Activated CD8-positive, alpha-beta memory T cell treated with anti-CD3 and anti-CD28 coated beads, Interleukin-2, amount 50 U/mL, for 4 hours (primary cell): Measurements from ENCODE around the gene MYOG.

Experiments used
- DNase-seq: peaks from one replicate; pipeline ENCODE4 v3.0.0-alpha.2; 2020

The MYOG gene

GRCh38 chr1:203117611-203118575 is 32.1 kb upstream of the MYOG start:
- DNase-seq = no peak

DNA sequence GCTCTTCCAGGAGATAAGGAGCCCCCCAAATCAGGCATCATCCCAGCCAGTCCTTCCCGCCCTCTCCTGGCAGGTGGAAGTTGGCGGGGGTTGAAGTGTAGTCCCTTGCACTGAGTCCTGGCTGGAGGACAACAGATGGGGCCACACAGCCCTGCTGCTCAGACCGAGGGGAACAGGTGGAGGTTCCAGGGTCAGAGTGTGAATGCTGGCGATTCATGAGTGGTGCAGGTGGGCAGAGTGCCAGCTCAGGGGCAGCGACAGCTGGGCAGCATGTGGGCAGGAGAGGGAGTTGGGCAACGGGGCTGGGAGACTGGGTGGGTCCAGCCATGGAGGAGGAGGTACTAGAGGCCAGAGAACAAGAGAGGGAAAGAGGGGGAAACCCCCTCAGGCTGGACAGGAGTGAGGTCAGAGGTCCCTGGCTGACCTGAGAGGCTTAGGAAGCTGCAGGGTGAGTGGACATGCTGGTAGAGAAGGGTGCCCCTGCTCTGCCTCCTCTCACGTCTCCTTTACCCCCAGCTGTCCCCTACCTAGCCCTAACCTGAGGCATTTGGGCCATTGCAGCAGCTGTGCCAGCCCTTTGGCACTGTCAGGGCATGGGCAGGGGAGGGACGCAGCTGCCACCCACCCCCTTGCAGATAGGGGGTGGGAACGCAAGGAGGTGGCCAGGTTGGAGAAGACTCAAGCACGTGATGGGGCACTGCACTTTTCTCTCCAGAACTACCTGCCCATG is 30.4 kb upstream of the MYOG start:
- no peak for DNase-seq

- no peak for DNase-seq
Measured at GRCh38 chr1:203114202-203114601, 28.4 kb upstream of the MYOG start.

DNA sequence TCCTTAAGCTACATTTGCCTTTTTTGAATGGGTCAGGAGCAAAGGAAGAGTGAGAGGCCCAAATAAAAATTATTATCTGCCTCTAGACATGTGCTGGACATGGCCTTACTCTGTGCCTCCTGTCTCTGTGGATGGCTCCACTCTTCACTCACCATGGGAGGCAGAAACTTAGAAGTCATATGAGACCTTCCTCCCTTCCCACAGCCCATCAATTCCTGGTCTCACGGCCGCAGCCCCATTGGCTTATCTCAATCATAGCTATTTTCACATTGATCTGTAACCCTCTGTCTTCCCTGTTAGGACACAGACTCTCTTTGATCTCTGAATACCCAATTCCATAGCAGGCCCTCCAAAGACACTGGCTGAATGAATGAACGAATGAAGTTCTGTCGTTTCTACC is 27.5 kb upstream of the MYOG start:
- DNase-seq = no peak

GRCh38 chr1:203112475-203112874 is 26.7 kb upstream of the MYOG start:
- no peak for DNase-seq

- DNase-seq = no peak
Measured at GRCh38 chr1:203104789-203105390, 19.1 kb upstream of the MYOG start.

DNA sequence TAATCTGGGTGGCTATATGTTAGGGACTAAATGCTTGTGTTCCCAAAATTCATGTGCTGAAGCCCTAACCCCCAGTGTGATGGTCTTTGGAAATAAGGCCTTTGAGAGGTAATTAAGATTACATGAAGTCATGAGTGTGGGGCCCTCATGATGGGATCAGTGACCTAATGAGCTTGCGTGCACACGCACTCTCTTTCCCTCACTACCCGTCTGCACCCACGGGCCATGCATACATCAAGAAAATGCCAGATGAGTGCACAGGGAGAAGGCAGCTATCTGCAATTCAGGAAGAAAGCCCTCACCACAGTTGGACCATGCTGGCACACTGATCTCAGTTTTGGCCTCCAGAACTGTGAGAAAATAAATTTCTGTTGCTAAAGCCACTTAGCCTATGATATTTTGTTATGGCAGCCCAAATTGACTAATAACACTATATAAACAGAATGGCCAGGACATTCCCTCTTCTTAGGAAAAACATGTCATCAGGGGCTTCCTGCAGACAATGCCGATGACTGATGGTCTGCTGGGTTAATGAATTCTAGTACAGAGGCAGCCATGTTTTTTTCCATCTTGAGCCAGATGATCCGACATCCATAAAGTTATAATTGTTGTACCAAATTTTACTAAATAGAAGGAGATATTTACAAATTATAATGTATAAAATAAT is 18.1 kb upstream of the MYOG start:
- DNase-seq = no peak

GRCh38 chr1:203103216-203103615 is 17.4 kb upstream of the MYOG start:
- DNase-seq = no peak

- DNase-seq = no peak
Measured at GRCh38 chr1:203101813-203102634, 16.2 kb upstream of the MYOG start.

DNA sequence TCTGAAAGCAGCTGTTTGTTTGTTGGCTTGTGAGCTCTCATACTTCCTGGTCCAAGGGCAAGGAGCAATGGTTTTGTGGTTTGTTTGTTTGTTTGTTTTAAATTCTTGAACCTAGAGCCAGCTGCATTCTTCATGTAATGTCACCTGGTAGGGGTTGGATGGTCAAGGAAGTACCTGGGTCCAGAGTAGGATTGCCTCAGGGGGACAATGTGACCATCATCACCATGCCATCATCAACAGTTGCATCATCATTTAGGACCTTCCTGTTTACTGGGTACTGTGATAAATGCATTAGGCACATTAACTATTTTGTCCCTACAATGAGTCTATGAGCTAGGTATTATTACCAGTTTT is 14.7 kb upstream of the MYOG start:
- DNase-seq = no peak

DNA sequence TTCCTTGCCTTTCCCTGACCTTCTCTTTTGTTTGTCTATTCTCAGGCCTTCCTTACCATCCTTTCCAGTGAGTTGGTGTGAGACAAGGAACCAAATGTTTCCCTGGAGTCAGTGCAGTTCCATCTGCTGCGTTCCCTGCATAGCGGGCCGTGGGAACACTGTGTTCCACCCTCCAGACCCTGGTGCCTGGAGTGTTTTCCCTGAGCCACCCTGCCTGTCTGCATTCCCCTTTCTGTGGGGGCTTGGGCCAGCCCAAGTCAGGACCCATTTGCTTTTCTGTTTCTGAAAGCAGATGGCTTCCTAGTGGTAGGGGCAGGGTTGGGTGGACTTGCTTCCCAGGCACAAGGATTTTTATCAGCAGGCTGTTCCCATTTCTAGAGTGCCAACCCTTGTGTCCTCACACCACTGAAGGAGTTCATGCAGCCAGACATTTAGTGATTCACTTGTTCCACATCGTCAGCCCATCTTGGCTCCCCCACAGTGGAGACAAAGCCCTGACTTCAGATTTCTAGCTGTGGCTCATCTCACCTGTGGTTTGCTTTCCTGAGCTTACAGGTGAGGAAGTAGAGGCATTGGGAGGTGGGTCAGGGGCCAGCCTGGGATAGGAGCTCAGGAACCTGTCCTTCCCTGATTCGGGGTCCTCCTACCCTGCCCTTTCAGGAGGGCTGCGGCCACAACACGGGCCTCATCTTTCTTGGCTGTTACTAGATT is 14.1 kb upstream of the MYOG start:
- DNase-seq = no peak

DNA sequence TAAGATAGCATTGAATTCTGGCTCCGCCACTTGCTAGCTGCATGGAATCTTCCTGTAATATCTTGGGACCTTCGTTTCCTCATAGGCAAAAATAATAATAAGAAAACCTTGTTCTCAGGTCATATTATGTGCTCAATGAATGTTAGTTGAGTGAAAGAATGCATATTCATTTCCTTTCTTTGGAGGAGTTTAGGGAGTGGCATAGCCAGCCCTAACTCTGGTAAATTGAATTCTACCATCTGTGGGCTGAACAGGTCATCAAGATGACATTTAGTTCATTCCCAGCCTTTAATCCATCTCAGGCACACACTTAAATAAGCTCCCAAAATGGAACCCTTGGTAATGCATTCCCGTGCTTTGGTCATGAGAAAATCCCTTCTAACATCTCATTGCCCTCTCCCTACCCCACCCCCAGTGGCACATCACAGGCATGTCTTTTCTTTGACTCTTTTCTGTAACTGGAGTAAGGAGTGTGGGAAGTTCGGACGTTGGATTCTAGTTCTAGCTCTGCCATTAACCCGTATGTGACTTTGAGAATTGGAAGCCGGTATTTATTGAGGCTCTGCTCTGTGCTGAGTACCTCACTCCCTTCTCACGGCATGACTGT is 13.2 kb upstream of the MYOG start:
- DNase-seq = no peak

- no peak for DNase-seq
Measured at GRCh38 chr1:203098445-203098844, 12.6 kb upstream of the MYOG start.

- DNase-seq = no peak
Measured at GRCh38 chr1:203097001-203097400, 11.2 kb upstream of the MYOG start.

DNA sequence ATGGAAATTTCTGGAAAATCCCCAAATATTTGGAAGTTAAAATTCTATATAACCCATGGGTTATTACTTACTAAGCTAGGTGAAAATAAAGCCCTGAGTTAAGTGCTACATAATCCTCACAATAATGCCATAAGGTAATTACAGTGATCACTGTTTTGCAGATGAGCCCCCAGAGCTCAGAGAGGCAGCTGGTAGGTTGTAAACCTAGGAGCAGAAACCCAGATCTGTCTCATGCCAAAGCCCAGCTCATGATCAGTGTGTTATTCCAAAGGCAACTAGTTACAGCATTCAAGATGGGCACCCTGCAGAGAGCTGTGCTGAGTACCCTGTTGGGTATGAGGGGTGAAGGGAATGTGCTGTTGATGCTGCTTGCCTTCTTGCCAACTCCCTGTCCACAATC is 10.8 kb upstream of the MYOG start:
- DNase-seq = no peak

- DNase-seq = no peak
Measured at GRCh38 chr1:203095061-203095690, 9.4 kb upstream of the MYOG start.

DNA sequence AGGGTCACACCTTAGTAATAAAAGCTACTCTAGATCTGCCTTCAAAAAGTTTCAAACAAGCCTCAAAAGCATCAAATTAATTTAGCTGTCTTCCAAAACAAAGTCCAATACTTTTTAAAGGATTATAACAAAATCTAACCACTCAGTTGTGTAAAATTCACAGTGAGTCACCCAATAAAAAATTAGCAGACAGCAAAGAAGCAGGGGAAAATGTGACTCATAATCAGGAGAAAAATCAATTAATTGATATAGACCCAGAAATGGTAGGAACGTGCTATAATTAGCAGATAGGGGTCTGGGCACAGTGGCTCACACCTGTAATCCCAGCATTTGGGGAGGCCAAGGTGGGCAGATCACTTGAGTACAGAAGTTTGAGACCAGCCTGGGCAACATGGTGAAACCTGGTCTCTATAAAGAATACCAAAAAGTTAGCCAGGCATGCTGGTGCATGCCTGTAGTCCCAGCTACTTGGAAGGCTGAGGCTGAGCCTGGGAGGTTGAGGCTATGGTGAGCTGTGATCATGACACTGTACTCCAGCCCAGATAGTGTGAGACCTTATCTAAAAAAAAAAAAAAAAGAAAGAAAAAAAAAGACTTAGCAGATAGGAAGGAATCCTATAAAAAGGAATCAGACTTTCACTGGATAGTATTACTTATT is 8.1 kb upstream of the MYOG start:
- no peak for DNase-seq

- DNase-seq = no peak
Measured at GRCh38 chr1:203091761-203092330, 6.0 kb upstream of the MYOG start.

DNA sequence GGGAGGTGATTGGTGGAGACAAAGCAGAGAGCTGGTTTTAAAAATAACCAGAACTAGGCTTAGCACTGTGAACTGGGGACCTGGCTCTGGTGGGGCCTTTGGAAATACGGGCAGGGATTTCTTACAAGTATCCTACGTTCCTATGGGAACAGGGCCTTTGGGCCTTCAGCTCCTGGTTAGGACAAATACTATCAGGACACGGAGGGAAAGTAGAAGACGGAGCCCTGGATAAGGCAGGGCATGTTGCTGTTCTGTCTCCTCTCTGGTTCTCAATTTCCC is 5.3 kb upstream of the MYOG start:
- DNase-seq = no peak
